Measurements from ENCODE around the gene PPP2R5C. TPM values are rescaled to one million over a fixed set of nuclear protein-coding genes. Genes with fewer than 3 reads are reported as not detected.

The PPP2R5C gene
- total and polyA plus RNA-seq, 12 donors = 66.8 to 257 (median 222) TPM

- H3K4me1 ChIP-seq = peaks cover 15 to 44% (median 38%) of the 10 kb centered on the region in 9 donors
- TF ChIP-seq CTCF (IDR thresholded peaks at IDR 0.05) = peak in 2 of 9 donors; percentile 11 to 22
- H3K4me3 ChIP-seq = no peak overlapping the region
- H3K9me3 ChIP-seq = no peaks in the 10 kb centered on the region
- no peaks in the 10 kb centered on the region for H3K27me3 ChIP-seq
- WGBS, 2 donors = 46 to 53% methylated on average over 11 of the region's 11 CpGs
- ATAC-seq (peak in 1 of 8 donors; percentile 28), DNase-seq (no peak)
- peak overlapping the region in 6 of 10 donors; percentile 16 to 100 (median 90) for H3K27ac ChIP-seq
- peaks cover 0 to 7% (median 0%) of the 10 kb centered on the region in 9 donors for H3K36me3 ChIP-seq
- intact Hi-C loops (cut with DNase I) = loop anchor here in 1 of 10 donors (5.0 kb wide), 1 partner anchor 36 kb away; no protein-coding TSS in a partner anchor
Observed at GRCh38 chr14:101808020-101808641, 46.6 kb downstream of the PPP2R5C start.

GRCh38 chr14:101808894-101809670 is 47.6 kb downstream of the PPP2R5C start:
- Histone ChIP-seq H3K27me3 (no peaks in the 10 kb centered on the region), H3K4me3 (peak overlapping the region; percentile 46 to 81 (median 62)), H3K9me3 (no peaks in the 10 kb centered on the region), H3K4me1 (peaks cover 15 to 54% (median 47%) of the 10 kb centered on the region in 9 donors), H3K27ac (peak overlapping the region; percentile 88 to 100 (median 95)), H3K36me3 (peaks cover 0 to 7% (median 0%) of the 10 kb centered on the region in 9 donors)
- intact Hi-C loops (cut with DNase I) = loop anchor here in 1 of 10 donors (5.0 kb wide), 1 partner anchor 37 kb away; no protein-coding TSS in a partner anchor
- TF ChIP-seq CTCF (IDR thresholded peaks at IDR 0.05) = no peak
- WGBS, 2 donors = 53 to 55% methylated on average over 6 of the region's 6 CpGs
- ATAC-seq (no peak), DNase-seq (no peak)

GRCh38 chr14:101809671-101810514 is 48.4 kb downstream of the PPP2R5C start:
- no peaks in the 10 kb centered on the region for H3K27me3 ChIP-seq
- no peak for TF ChIP-seq CTCF (IDR thresholded peaks at IDR 0.05)
- H3K4me1 ChIP-seq = peaks cover 15 to 62% (median 56%) of the 10 kb centered on the region in 9 donors
- H3K4me3 ChIP-seq = peak overlapping the region; percentile 46 to 81 (median 62)
- H3K27ac ChIP-seq = peak overlapping the region; percentile 88 to 100 (median 95)
- intact Hi-C loops (cut with DNase I) = loop anchor here in 2 of 10 donors (5.0 kb wide), 3 partner anchors 38 to 48 kb away; partner anchors contain the start of gene PPP2R5C (in 1 of the 2)
- peak; percentile 93 to 97 (median 94) for ATAC-seq
- WGBS, 2 donors = 0% methylated on average over 23 of the region's 23 CpGs
- H3K9me3 ChIP-seq = no peaks in the 10 kb centered on the region
- peaks cover 0 to 15% (median 0%) of the 10 kb centered on the region in 9 donors for H3K36me3 ChIP-seq
- peak; percentile 71 to 92 for DNase-seq

All from heart right ventricle (tissue), 16 donors.